HEK293 (cell line): ENCODE measurements around the gene CDC5L.

Experiments
- CTCF ChIP-seq: fragments of 450-650 bp; formaldehyde crosslinking; IDR thresholded peaks from 2 replicates; pipeline ENCODE4 v1.5.1; 2016; ENCODE audit warnings: missing biosample characterization, missing genetic modification characterization
- ZBTB1 ChIP-seq: fragments of 450-650 bp; formaldehyde crosslinking; IDR thresholded peaks from 2 replicates; pipeline ENCODE4 v1.5.1; 2016; ENCODE audit warnings: missing biosample characterization, missing genetic modification characterization
- ZBTB44 ChIP-seq: fragments of 450-650 bp; IDR thresholded peaks from 2 replicates; pipeline ENCODE4 v1.5.1; 2018; ENCODE audit warnings: missing biosample characterization, mild to moderate bottlenecking, missing genetic modification characterization
- ZNF155 ChIP-seq: fragments of 450-650 bp; formaldehyde crosslinking; IDR thresholded peaks from 2 replicates; pipeline ENCODE4 v1.5.1; 2016; ENCODE audit warnings: missing biosample characterization, missing genetic modification characterization
- ZNF274 ChIP-seq, 2 experiments: fragments of 200-500 bp in 1 of 2; fragments of 450-650 bp in 1 of 2; sonication (Bioruptor generic) in 1 of 2; formaldehyde crosslinking in 1 of 2; IDR thresholded peaks; 2 replicates each; pipeline versions ENCODE4 v1.5.1 to v1.6.1; 2014 to 2016; ENCODE audit warnings: borderline replicate concordance in 1 of 2, inconsistent platforms in 1 of 2, low read length in 1 of 2, missing biosample characterization in 1 of 2, missing genetic modification characterization in 1 of 2
- ZNF335 ChIP-seq: fragments of 450-650 bp; formaldehyde crosslinking; conservative IDR thresholded peaks from 2 replicates; pipeline ENCODE4 v1.5.1; 2016; ENCODE audit warnings: missing biosample characterization, missing genetic modification characterization
- ZNF623 ChIP-seq: fragments of 450-650 bp; formaldehyde crosslinking; IDR thresholded peaks from 2 replicates; pipeline ENCODE4 v1.5.1; 2016; ENCODE audit warnings: missing biosample characterization, missing genetic modification characterization

DNA sequence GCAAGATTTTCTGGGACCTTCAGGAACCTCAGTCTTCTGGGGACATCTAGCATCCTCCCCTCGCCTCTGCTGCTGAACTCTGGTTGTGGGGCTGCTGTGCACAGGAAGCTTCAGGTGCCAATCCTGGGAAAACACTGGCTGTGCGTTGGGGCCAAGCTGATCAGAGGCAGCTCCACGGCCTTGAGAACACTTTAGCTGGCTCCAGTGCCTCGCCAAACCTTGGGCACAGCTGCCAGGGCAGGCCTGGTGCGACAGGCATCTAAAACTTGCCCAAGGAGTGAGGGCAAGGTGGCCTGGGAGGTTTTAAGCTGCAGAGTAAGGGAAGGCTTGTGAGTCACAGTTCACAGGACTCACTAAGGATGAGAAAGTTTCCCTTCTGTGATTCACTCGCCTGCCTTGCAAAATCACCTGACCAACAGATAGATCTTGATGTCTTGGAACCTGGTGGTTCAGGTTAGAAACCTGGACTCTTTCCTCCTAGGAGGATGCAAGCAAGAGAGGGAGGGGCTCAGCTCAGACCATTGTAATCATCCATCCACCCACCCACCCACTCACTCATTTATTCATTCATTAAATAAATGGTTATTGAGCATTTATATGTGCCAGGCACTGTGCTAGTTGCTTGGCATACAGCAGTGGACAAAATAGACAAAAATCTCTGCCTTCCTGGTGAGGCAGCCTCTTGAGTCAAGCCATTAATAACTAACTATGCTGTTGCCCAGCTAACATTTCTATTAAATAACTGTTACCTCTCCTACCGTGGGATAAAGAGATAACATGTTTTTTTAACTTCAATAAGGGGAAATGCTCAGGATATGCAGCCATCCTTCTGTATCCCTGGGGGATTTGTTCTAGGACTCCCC is 47.5 kb upstream of the CDC5L start:
- TF ChIP-seq ZBTB44 (tag by site-specific recombination) (no peak), ZNF335 (no peak), CTCF (no peak), ZNF623 (tag by site-specific recombination) (no peak), ZNF155 (no peak), ZBTB1 (tag by site-specific recombination) (no peak), ZNF274 (IDR thresholded peaks at IDR 0.05; ENCODE audit: low read length) (no peak), ZNF274 (tag by site-specific recombination; IDR thresholded peaks at IDR 0.05; ENCODE audit: borderline replicate concordance) (no peak)
